ENCODE data around the gene SLF2.

Gene SLF2

DNA sequence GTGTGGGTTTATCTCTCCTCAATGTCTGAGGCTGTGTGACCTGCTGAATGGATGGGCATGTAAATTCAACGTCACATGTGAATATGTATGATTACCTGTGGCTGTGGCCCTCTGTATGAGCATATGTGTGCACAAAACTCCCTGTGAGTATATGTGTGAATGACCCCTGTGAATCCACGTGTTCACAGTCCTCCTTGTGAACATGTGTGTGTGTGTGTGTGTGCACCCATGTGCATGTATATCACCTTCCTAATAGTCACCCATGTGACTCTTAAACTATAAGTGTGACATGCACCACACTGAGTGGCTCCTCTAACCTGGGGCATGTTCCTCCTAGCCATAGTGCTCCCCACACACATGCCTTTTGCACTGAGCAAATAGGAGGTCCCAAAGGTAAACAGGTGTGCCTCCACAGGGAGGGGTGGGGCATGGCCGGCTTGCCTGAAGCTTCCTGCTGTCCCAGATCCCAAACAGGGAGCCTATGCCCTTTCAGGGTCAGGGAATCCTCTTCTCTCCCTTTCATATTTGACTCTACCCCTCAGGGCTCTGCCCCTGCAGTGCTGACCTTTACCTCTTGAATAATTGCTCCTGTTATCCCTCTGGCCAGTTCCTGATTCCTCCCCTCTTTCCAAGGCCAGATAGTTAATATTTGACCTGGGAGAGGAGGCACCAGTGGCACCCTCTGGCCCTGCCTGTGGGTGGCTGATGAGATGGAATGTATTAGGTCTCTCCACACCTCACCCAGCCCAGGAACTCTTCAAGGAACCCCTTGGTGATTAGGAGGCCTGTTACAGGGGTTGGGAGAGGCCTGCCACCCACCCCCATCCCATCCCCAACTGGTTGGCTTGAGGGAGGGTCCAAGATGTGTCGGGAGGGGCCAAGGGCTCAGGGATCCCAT is 58.4 kb downstream of the SLF2 start:
- TF ChIP-seq FOXP2 (optimal IDR thresholded peaks at IDR 0.05; ENCODE audit: borderline replicate concordance, extremely low read depth, extremely low read length, insufficient read depth), result no peak
- TF ChIP-seq, protein P1, sequence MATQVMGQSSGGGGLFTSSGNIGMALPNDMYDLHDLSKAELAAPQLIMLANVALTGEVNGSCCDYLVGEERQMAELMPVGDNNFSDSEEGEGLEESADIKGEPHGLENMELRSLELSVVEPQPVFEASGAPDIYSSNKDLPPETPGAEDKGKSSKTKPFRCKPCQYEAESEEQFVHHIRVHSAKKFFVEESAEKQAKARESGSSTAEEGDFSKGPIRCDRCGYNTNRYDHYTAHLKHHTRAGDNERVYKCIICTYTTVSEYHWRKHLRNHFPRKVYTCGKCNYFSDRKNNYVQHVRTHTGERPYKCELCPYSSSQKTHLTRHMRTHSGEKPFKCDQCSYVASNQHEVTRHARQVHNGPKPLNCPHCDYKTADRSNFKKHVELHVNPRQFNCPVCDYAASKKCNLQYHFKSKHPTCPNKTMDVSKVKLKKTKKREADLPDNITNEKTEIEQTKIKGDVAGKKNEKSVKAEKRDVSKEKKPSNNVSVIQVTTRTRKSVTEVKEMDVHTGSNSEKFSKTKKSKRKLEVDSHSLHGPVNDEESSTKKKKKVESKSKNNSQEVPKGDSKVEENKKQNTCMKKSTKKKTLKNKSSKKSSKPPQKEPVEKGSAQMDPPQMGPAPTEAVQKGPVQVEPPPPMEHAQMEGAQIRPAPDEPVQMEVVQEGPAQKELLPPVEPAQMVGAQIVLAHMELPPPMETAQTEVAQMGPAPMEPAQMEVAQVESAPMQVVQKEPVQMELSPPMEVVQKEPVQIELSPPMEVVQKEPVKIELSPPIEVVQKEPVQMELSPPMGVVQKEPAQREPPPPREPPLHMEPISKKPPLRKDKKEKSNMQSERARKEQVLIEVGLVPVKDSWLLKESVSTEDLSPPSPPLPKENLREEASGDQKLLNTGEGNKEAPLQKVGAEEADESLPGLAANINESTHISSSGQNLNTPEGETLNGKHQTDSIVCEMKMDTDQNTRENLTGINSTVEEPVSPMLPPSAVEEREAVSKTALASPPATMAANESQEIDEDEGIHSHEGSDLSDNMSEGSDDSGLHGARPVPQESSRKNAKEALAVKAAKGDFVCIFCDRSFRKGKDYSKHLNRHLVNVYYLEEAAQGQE (IDR thresholded peaks at IDR 0.05; ENCODE audit: insufficient read depth in 1 of 2, low read depth in 2 of 2, low read length in 2 of 2), result no peak
- no peak for TF ChIP-seq SIN3A (IDR thresholded peaks at IDR 0.05; ENCODE audit: borderline replicate concordance, insufficient read depth, low read length)
- TF ChIP-seq TAF1 (IDR thresholded peaks at IDR 0.05; ENCODE audit: borderline replicate concordance, insufficient read depth, low read length), result no peak
- TF ChIP-seq POLR2AphosphoS5 (IDR thresholded peaks at IDR 0.05; ENCODE audit: low read depth, low read length), result no peak

DNA sequence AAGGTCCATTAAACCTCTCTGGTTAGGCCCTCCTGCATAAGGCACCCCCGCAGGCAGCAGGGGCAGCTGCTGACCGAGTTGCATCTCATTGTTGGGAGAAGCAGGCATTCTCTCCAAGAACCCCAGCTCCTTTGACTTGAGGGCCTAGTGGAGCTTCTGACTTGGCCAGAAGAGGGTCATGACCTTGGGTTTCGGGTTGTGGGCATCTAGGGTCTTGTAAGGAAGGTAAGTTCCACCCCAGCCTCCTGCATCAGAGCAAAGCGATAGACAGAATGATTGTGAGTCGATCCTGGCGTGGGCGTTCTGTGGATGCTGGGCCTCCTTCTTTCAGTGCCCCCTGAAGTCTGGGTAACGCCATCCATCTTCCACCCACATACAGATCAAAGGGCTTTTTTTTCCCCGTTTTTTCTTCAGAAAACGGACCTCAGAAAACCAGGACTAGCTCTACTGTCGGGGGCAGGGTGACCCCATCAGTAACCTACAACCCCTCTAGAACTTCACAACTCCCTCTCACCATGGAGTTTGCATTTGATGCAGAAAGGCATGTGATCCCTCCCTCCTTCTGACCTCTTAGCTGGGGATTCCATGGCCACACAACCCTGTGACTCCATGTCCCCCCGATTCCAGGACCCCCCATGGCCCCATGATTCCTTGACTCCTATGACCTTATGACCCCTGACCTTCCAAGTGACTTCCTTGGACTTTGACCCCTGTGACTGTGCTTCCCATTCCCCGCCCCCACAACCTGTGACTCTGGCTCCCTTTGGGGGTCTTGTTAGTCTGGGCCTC is 59.5 kb downstream of the SLF2 start:
- TF ChIP-seq FOXP2 (optimal IDR thresholded peaks at IDR 0.05; ENCODE audit: borderline replicate concordance, extremely low read depth, extremely low read length, insufficient read depth) (no peak), TAF1 (IDR thresholded peaks at IDR 0.05; ENCODE audit: borderline replicate concordance, insufficient read depth, low read length) (no peak), SIN3A (IDR thresholded peaks at IDR 0.05; ENCODE audit: borderline replicate concordance, insufficient read depth, low read length) (no peak), POLR2AphosphoS5 (IDR thresholded peaks at IDR 0.05; ENCODE audit: low read depth, low read length) (no peak)
- TF ChIP-seq, protein P1 (IDR thresholded peaks at IDR 0.05; ENCODE audit: insufficient read depth in 1 of 2, low read depth in 2 of 2, low read length in 2 of 2), result no peak

DNA sequence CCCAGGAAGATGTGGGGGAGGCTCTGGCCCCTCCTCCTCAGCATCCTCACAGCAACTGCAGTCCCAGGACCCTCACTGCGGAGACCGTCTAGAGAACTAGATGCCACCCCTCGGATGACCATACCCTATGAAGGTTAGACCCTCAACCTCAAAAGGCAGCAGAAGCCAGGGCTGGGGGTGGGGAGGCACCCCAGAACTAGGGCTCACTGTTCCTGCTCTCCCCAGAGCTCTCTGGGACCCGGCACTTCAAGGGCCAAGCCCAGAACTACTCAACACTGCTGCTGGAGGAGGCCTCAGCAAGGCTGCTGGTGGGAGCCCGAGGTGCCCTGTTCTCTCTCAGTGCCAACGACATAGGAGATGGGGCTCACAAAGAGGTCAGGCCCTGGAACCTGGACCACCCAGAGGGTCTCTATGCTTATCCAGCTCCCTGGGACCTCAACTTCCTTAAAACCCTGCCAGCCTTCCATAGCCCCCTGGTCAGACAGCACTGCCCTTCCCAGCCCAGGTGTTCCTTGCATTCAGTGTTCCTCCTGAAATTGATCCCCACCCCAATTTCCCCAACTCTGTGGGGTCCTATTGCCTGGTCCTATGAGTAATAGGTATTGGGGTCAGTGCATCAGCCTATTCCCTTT is 60.3 kb downstream of the SLF2 start:
- TF ChIP-seq SIN3A (IDR thresholded peaks at IDR 0.05; ENCODE audit: borderline replicate concordance, insufficient read depth, low read length) (no peak), POLR2AphosphoS5 (IDR thresholded peaks at IDR 0.05; ENCODE audit: low read depth, low read length) (no peak), FOXP2 (optimal IDR thresholded peaks at IDR 0.05; ENCODE audit: borderline replicate concordance, extremely low read depth, extremely low read length, insufficient read depth) (no peak), TAF1 (IDR thresholded peaks at IDR 0.05; ENCODE audit: borderline replicate concordance, insufficient read depth, low read length) (no peak)
- TF ChIP-seq, protein P1 (IDR thresholded peaks at IDR 0.05; ENCODE audit: insufficient read depth in 1 of 2, low read depth in 2 of 2, low read length in 2 of 2), result no peak

DNA sequence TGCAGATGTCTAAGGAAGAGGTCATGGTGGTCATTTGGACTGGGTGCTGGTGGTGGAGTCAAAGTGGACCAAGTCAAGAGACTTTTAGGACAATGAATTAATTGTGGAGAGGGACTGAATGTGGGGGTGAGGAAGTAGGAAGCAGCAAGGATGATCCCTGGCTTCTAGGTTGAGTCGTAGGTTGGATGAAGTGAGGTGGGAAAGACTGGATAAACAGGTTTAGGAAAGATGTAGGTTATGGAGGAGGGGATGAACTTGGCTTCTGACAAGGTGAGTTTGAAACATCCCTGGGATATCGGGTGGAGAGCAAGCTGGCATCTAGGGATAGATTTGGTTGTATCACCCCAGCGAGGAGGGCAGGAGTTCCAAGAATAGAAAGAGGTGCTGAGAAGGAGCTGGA is 64.1 kb downstream of the SLF2 start:
- TF ChIP-seq POLR2AphosphoS5 (IDR thresholded peaks at IDR 0.05; ENCODE audit: low read depth, low read length) (no peak), TAF1 (IDR thresholded peaks at IDR 0.05; ENCODE audit: borderline replicate concordance, insufficient read depth, low read length) (no peak), SIN3A (IDR thresholded peaks at IDR 0.05; ENCODE audit: borderline replicate concordance, insufficient read depth, low read length) (no peak)

DNA sequence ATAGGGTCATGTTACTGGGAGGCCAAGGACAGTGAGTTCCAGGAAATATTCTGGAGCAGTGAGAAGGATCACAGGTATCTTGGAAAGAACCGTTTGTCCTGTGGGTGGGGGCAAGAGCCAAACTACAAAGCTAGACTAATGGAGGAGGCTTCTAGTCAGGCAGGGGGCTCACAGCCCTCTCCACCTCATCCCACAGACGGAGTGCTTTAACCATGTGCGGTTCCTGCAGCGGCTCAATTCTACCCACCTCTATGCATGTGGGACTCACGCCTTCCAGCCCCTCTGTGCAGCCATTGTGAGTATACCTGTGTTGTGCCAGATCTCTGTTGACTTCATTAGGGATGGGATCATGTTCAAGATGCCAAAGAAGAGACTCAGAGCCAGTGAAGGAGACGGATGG is 64.7 kb downstream of the SLF2 start:
- TF ChIP-seq TAF1 (IDR thresholded peaks at IDR 0.05; ENCODE audit: borderline replicate concordance, insufficient read depth, low read length) (no peak), SIN3A (IDR thresholded peaks at IDR 0.05; ENCODE audit: borderline replicate concordance, insufficient read depth, low read length) (no peak), POLR2AphosphoS5 (IDR thresholded peaks at IDR 0.05; ENCODE audit: low read depth, low read length) (no peak), FOXP2 (optimal IDR thresholded peaks at IDR 0.05; ENCODE audit: borderline replicate concordance, extremely low read depth, extremely low read length, insufficient read depth) (no peak)
- TF ChIP-seq, protein P1 (IDR thresholded peaks at IDR 0.05; ENCODE audit: insufficient read depth in 1 of 2, low read depth in 2 of 2, low read length in 2 of 2), result no peak
